SK-N-SH (cell line): ENCODE data around the gene CLMN. TPM values are rescaled to one million over a fixed set of nuclear protein-coding genes. Genes with fewer than 3 reads are reported as not detected.
A peak's percentile ranks its signal among the peaks of the same experiment; 100 is the strongest.

Source experiments
- CTCF ChIA-PET: fragments of 300-600, 350-600 bp; formaldehyde crosslinking; extraction: SDS; loops from one replicate; lab custom pipeline; 2021; lab: Yijun Ruan, JAX
- POLR2A ChIA-PET: fragments of 350-600 bp; sonication (Branson Sonifier 250); formaldehyde crosslinking; extraction: SDS; loops from one replicate; lab custom pipeline; 2020; ENCODE audit warnings: antibody characterized with exemption, inconsistent platforms; lab: Yijun Ruan, JAX
- DNase-seq: peaks from one replicate; pipeline ENCODE4 v3.0.0; 2012
- H2AFZ ChIP-seq: fragments of 200-600 bp; sonication (generic); 2 replicates; pipeline ENCODE4 v1.8.1; 2016; ENCODE audit warnings: antibody characterized with exemption, mild to moderate bottlenecking, low read depth
- H3F3A ChIP-seq: fragments of 200-600 bp; sonication (generic); replicated peaks from 2 replicates; pipeline ENCODE3; 2016; ENCODE audit warnings: antibody characterized with exemption, mild to moderate bottlenecking; ENCODE audit not compliant: insufficient read depth
- H3K27ac ChIP-seq, 2 experiments: fragments of 200-500 bp in 1 of 2; fragments of 200-600 bp in 1 of 2; sonication (Bioruptor generic) in 1 of 2; sonication (generic), shearing (Covaris generic) in 1 of 2; 2 replicates each; pipeline versions ENCODE4 v1.5.1 to v1.6.1; 2014 to 2016; ENCODE audit warnings: low read depth in 2 of 2, inconsistent platforms in 1 of 2, low read length in 1 of 2, mild to moderate bottlenecking in 1 of 2, mixed read lengths in 1 of 2
- H3K27me3 ChIP-seq: fragments of 200-600 bp; sonication (generic), shearing (Covaris generic); 2 replicates; pipeline ENCODE4 v1.6.1; 2016; ENCODE audit warnings: mixed run types; ENCODE audit not compliant: insufficient read depth
- H3K36me3 ChIP-seq, 2 experiments: fragments of 200-500 bp in 1 of 2; fragments of 200-600 bp in 1 of 2; sonication (Bioruptor generic) in 1 of 2; sonication (generic) in 1 of 2; replicated peaks in 1 of 2; 2 replicates each; pipeline versions ENCODE3 to v1.5.1; 2014 to 2016; ENCODE audit warnings: low read length in 1 of 2, mild to moderate bottlenecking in 1 of 2; ENCODE audit not compliant: insufficient read depth in 2 of 2, control insufficient read depth in 1 of 2
- H3K4me1 ChIP-seq, 2 experiments: fragments of 200-500 bp in 1 of 2; fragments of 200-600 bp in 1 of 2; sonication (Bioruptor generic) in 1 of 2; sonication (generic), shearing (Covaris generic) in 1 of 2; 2 replicates each; pipeline versions ENCODE4 v1.5.1 to v1.6.1; 2014 to 2016; ENCODE audit warnings: low read depth in 1 of 2, low read length in 1 of 2, mixed run types in 1 of 2; ENCODE audit not compliant: insufficient read depth in 2 of 2, control insufficient read depth in 1 of 2
- H3K4me2 ChIP-seq: fragments of 200-600 bp; sonication (generic), shearing (Covaris generic); 2 replicates; pipeline ENCODE4 v1.6.1; 2017; ENCODE audit warnings: mixed run types
- H3K4me3 ChIP-seq, 2 experiments: fragments of 200-500 bp in 1 of 2; fragments of 200-600 bp in 1 of 2; sonication (Bioruptor generic) in 1 of 2; sonication (generic), shearing (Covaris generic) in 1 of 2; 2 replicates each; pipeline versions ENCODE4 v1.5.1 to v1.8.1; 2014 to 2016; ENCODE audit warnings: low read depth in 2 of 2, inconsistent platforms in 1 of 2, low read length in 1 of 2, mild to moderate bottlenecking in 1 of 2, mixed read lengths in 1 of 2, moderate library complexity in 1 of 2
- H3K79me2 ChIP-seq: fragments of 200-600 bp; sonication (generic); 2 replicates; pipeline ENCODE4 v1.8.1; 2017; ENCODE audit warnings: mild to moderate bottlenecking; ENCODE audit not compliant: insufficient read depth
- H3K9ac ChIP-seq: fragments of 200-600 bp; sonication (generic); 2 replicates; pipeline ENCODE4 v1.6.1; 2017; ENCODE audit warnings: mixed run types
- H3K9me2 ChIP-seq: fragments of 200-600 bp; sonication (generic); 2 replicates; pipeline ENCODE4 v1.6.1; 2017; ENCODE audit warnings: mixed run types
- H3K9me3 ChIP-seq: fragments of 200-600 bp; sonication (generic); 2 replicates; pipeline ENCODE4 v1.6.1; 2017; ENCODE audit warnings: mixed run types, mild to moderate bottlenecking, moderate library complexity
- H4K20me1 ChIP-seq: fragments of 200-600 bp; sonication (generic); 2 replicates; pipeline ENCODE4 v1.6.1; 2017; ENCODE audit warnings: mild to moderate bottlenecking, mixed run types; ENCODE audit not compliant: insufficient read depth
- CTCF ChIP-seq: fragments of 200-600 bp; sonication (generic); IDR thresholded peaks from 2 replicates; pipeline ENCODE4 v1.6.1; 2017; ENCODE audit warnings: antibody characterized with exemption, mild to moderate bottlenecking, moderate library complexity
- EZH2phosphoT487 ChIP-seq: fragments of 200-600 bp; sonication (generic); IDR thresholded peaks from 2 replicates; pipeline ENCODE4 v1.6.1; 2017; ENCODE audit warnings: low read depth, mixed run types, mild to moderate bottlenecking, antibody characterized with exemption, moderate library complexity, borderline replicate concordance
- FOSL2 ChIP-seq: IDR thresholded peaks from 2 replicates; pipeline ENCODE4 v1.4.0; 2012; ENCODE audit warnings: low read depth, mild to moderate bottlenecking, moderate library complexity, borderline replicate concordance
- RAD21 ChIP-seq: IDR thresholded peaks from 2 replicates; pipeline ENCODE4 v1.6.1; 2012; ENCODE audit warnings: mild to moderate bottlenecking, low read length
- REST ChIP-seq: IDR thresholded peaks from 2 replicates; pipeline ENCODE4 v1.6.1; 2012; ENCODE audit warnings: mild to moderate bottlenecking, low read depth, low read length, moderate library complexity
- TEAD4 ChIP-seq: IDR thresholded peaks from 2 replicates; pipeline ENCODE4 v1.4.0; 2012; ENCODE audit warnings: mild to moderate bottlenecking, borderline replicate concordance; ENCODE audit not compliant: insufficient read depth
- WGBS: methylation state at CpG from one replicate; pipeline ENCODE4 v1.1.6; 2017; ENCODE audit warnings: low lambda C conversion rate; 5-methylcytosine and 5-hydroxymethylcytosine counted together
- polyA plus RNA-seq, 3 experiments: library from polyadenylated mRNA; depleted of rRNA; stranded (reverse); fragments of >200 nt; gene quantifications; 2 replicates each; pipeline ENCODE4 v1.2.3, GENCODE V29; 2012

CLMN gene
- polyA plus RNA-seq, 1 of the 3 experiments (the other 2 are of a cell fraction), result 1.4 TPM

GRCh38 chr14:95311752-95312151, 8.0 kb downstream of the CLMN start:
- no peak overlapping the region for H3K4me2 ChIP-seq
- WGBS, result 67% methylated on average over 7 of the region's 7 CpGs
- CTCF ChIA-PET, result no interaction called here
- no peaks in the 10 kb centered on the region for H4K20me1 ChIP-seq
- no peak overlapping the region for H3K4me3 ChIP-seq
- H2AFZ ChIP-seq, result no peak overlapping the region
- no peak for TF ChIP-seq EZH2phosphoT487
- TF ChIP-seq FOSL2, result peak; percentile 37; the same call in 1 of the 2 replicates
- no peaks in the 10 kb centered on the region for H3K27me3 ChIP-seq
- no peak for DNase-seq
- H3K9me3 ChIP-seq, result no peaks in the 10 kb centered on the region
- no peaks in the 10 kb centered on the region for H3K9me2 ChIP-seq
- peaks cover 17 to 28% of the 10 kb centered on the region in 2 experiments; a peak in 2 of 4 replicates for H3K4me1 ChIP-seq
- H3F3A ChIP-seq, result no peaks in the 10 kb centered on the region
- H3K27ac ChIP-seq, result no peak overlapping the region
- no peaks in the 10 kb centered on the region for H3K79me2 ChIP-seq
- no peaks in the 10 kb centered on the region for H3K36me3 ChIP-seq
- no peak overlapping the region for H3K9ac ChIP-seq
- POLR2A ChIA-PET, result no interaction called here

- POLR2A ChIA-PET, result no interaction called here
- no peak overlapping the region for H3K27ac ChIP-seq
- no peaks in the 10 kb centered on the region for H3K36me3 ChIP-seq
- H3K27me3 ChIP-seq, result no peaks in the 10 kb centered on the region
- no peak overlapping the region for H2AFZ ChIP-seq
- CTCF ChIA-PET, result no interaction called here
- 94% methylated on average over 15 of the region's 16 CpGs for WGBS
- no peaks in the 10 kb centered on the region for H3K79me2 ChIP-seq
- TF ChIP-seq CTCF (no peak), TEAD4 (no peak), RAD21 (no peak), FOSL2 (no peak), REST (no peak)
- DNase-seq, result no peak
- peaks cover 17 to 27% of the 10 kb centered on the region in 2 experiments; a peak in 2 of 4 replicates for H3K4me1 ChIP-seq
- no peak overlapping the region for H3K4me3 ChIP-seq
- H3F3A ChIP-seq, result no peaks in the 10 kb centered on the region
- no peak overlapping the region for H3K4me2 ChIP-seq
- H4K20me1 ChIP-seq, result no peaks in the 10 kb centered on the region
- H3K9me3 ChIP-seq, result no peaks in the 10 kb centered on the region
- H3K9ac ChIP-seq, result no peak overlapping the region
- H3K9me2 ChIP-seq, result no peaks in the 10 kb centered on the region
Observed at GRCh38 chr14:95310635-95311380, 8.9 kb downstream of the CLMN start.
